GM21423 (cell line): Measurements from ENCODE around the gene FAT1.

ENCODE experiments used
- ATAC-seq: cut with Tn5 transposase; IDR thresholded peaks from one replicate; pipeline ENCODE4 v1.9.1; 2021; ENCODE audit warnings: mild to moderate bottlenecking, moderate library complexity; ENCODE audit not compliant: unreplicated experiment

Gene FAT1

GRCh38 chr4:186701788-186702187 lies 21.9 kb downstream of the FAT1 start:
- no peak for ATAC-seq

DNA sequence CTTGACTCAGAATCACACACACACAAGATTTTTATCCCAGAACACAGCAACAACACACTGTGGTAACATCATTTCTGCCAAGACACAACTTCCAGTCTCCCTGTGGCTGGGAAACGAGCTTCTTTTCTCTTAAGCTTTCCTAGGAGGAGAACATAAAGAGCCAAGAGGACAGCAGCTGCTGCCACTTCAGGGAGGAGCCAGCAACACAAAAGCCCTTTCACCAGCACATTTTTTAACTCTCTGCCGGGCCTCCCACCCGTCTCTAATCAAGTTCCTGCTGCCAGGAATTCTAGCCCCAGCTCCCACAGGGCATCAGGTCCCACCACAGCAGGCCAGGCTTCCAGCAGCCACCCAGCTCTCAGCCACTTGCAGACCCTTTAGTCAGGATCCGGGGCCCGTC lies 22.4 kb downstream of the FAT1 start:
- no peak for ATAC-seq

- no peak for ATAC-seq
Measured at GRCh38 chr4:186700746-186701145, 22.9 kb downstream of the FAT1 start.

DNA sequence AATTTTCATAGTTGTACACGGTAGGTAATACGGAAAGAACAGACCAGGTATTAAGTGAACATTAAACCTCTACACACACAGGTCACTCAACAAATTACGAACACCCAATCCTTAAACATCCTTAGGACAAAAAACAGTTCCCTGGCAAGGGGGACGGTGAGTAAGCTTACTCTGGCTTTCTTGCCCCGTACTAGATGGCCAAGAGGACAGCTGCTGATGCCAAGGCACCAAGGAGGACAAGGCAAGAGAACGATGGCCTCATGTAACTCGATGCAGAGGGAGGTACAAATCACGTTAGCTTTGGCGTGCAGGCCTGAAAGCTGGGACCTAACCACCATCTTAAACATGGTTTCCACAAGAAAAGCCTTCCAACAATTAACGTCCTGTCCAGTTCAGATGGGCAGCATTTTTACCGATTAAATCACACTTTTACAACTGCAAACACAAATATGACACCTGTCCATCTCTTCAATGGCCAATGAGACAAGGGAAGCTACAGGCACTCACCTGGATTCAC lies 23.7 kb downstream of the FAT1 start:
- ATAC-seq: no peak

- ATAC-seq: no peak
Measured at GRCh38 chr4:186699298-186699697, 24.4 kb downstream of the FAT1 start.

- no peak for ATAC-seq
Measured at GRCh38 chr4:186698525-186698924, 25.1 kb downstream of the FAT1 start.

DNA sequence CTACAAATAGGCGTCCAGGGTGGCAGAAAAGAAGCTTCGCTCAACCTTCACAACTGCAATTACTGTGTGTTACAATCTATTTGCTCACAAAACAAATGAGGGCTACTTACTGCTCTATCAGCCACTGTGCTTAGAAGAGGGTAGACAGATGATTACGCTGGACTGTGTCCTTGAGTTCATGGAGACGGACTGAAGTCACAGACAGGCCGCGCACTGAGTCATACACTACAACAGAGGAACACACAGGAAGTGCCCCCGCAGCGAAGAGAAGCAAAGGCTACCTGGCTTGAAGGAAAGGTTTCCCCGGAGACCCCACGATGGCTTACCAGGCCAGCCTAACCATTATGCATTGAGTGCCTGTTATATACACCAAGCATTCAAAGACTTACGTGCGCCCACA lies 25.6 kb downstream of the FAT1 start:
- ATAC-seq: no peak

DNA sequence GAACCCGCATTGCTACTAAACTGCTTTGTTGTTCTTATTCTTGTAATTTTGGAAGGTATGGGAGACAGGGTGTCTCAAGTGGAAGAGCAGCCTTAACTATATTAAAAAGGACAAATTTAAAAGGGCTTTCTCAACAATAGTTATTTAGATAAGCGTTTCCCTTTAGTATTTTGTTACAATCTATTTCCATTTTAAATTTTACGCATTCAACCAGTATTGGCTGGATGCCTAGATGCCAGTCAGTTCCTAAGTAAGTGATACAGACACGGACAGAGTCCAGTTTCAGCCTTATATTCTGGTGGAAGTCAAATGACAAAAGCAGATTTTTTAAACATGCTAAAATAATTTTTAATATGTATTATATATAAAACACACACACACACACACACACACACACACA lies 28.3 kb downstream of the FAT1 start:
- ATAC-seq: no peak

- no peak for ATAC-seq
Measured at GRCh38 chr4:186693894-186694293, 29.8 kb downstream of the FAT1 start.

DNA sequence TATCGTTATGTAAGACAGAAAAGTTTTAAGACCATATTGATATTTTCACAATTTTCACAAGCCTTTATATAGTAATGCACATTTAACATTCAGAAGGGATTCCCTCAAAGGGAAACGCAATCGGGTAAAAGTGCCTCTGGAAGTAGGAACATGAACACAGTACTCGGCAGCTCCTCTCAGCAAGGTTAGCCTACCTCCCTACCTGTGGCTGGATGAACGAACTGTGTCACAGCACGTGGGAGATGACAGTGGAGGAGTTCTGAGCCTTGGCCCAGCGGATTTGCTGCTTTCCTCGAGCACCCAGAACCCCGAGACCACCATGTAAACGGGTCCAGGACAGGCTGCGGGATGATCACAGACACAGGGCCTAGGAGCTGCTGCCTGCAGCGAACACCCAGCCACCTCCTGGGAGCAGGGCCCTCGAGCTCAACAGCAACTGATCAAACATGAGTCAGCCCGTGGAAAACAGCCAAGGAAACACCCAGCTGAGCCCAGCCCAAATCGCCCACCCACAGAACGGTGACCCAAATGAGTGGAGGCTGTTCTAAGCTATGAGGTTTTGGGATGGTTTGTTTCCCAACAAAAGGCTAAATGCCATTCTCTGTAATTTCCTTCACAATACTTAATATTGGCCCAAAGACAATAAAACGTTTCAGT lies 30.4 kb downstream of the FAT1 start:
- ATAC-seq: no peak

- no peak for ATAC-seq
Measured at GRCh38 chr4:186691396-186691795, 32.3 kb downstream of the FAT1 start.

DNA sequence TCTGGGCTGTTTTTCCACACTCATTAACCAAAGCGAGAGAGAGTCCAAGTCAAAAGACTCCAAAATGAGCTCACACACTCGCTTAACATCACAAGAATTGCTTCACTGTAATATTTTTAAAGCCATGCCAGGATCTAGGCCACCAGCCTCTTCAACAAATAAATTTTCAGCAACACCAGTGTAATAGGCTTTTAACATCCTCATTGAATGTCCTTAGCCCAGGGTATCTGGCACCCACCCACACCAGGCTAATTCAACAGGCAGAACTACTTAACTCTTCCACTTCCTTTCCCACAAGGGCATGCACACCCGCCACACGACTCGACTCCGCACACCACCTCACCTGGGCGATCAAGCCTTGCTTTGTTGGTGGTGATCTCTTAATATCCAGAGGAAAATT lies 34.2 kb downstream of the FAT1 start:
- ATAC-seq: no peak

GRCh38 chr4:186688150-186688943 lies 35.3 kb downstream of the FAT1 start:
- ATAC-seq: no peak

- ATAC-seq: no peak
Measured at GRCh38 chr4:186687265-186687664, 36.4 kb downstream of the FAT1 start.

DNA sequence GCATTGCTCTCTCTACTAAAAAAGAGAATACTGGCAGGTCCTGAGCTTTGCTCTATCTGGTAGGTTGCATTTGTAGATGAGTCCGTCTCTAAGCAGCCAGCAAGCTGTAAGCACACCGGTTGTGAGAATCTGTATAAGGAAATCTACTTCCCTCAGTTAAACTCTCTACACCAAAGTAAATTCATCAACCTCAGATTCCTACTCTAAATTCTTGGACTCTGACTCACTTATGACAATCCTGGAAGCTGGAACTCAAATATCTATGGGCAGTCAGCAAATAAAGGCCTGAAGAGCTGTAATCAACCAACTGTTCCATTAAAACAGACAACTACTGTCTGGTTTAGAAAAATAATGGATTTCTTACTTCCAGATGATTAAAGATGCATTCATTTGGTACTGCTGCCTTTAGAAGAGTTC lies 37.9 kb downstream of the FAT1 start:
- no peak for ATAC-seq

- ATAC-seq: no peak
Measured at GRCh38 chr4:186684889-186685309, 38.8 kb downstream of the FAT1 start.

DNA sequence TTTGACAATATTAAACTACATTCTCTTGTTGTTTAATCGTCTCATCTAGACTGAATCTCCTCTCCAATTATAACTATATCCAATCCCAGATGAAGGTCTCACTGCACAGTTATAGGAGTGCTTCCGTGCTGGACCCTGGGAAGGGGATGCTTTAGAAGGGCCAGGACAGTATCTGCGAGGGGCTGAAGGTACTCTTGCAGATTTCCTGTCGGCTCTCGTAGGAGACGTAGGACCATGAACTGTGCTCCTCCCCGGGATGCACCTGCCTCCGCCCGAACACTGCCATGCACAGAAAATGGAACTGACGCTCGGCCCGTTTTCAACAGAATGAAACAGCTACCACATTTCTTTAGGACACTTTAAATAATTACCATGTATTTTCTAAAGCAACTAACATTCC lies 39.4 kb downstream of the FAT1 start:
- no peak for ATAC-seq

DNA sequence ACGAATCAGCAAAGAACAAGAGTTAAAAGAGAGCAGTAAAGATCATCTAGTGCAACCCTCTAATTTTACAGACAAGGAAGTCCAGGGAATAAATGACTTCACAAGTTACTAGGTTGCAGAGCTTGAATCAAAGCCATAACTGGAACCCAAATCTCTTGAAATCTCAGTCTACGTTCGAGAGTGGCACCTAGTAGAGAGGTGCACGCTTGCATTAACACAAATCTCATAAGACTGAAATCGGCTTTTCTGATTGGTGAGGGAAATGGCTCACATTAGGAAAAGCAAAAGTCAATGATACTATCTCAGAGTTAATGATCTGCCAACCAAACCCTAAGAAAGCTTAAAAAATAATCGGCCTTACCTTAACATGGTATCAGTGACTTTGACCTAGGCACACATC lies 43.0 kb downstream of the FAT1 start:
- ATAC-seq: no peak

GRCh38 chr4:186676531-186677161 lies 47.0 kb downstream of the FAT1 start:
- no peak for ATAC-seq

GRCh38 chr4:186669735-186670134 lies 53.9 kb downstream of the FAT1 start:
- ATAC-seq: no peak

DNA sequence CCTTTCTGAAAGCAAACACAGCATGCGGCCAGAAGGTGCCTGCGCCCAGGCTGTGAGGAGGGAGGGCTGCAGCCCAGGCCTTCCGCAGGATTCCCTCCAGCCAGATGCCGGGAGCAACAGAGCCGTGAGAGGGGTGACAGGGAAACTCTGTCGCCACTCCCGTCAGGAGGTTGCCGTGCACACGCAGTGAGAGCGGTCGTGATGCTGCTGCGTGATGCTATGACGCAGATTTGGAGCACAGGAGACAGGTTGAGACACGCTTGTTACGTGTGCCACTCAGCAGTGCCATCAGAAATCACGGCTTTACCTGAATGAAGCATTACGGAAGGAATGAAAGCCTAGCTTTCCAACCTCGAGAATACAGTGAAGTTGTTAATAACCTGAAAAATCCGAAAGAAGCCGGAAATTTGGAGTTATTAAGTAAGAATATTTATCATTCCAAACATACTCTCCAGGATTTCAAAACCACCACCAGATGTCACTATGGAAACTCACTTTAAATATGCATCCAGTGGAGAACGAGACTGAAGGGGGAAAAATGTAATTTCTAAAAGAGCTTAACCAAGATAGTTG lies 54.4 kb downstream of the FAT1 start:
- no peak for ATAC-seq

DNA sequence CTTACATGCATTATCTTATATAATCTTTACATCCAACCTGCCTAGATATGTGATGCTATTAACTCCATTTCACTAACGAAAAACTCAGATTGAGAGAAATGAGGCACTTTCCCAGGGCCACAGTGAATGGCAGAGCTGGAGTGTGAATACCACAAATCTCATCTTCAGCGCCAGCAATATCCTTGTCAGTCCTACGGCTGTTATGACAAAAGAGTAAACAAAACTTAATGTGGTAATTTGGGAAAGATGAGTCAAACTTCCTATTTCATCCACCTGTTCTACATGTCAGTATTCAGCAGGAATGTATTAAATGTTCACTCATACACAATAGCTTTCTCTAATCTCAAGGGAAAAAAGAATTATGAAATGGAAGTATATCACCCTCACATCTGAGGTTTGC lies 56.9 kb downstream of the FAT1 start:
- ATAC-seq: no peak
